ENCODE measurements around the gene BTRC. TPM values are rescaled to one million over a fixed set of nuclear protein-coding genes. Genes with fewer than 3 reads are reported as not detected.

The BTRC gene
- total RNA-seq, 1 donor from 2014 or later = 19.0 TPM

DNA sequence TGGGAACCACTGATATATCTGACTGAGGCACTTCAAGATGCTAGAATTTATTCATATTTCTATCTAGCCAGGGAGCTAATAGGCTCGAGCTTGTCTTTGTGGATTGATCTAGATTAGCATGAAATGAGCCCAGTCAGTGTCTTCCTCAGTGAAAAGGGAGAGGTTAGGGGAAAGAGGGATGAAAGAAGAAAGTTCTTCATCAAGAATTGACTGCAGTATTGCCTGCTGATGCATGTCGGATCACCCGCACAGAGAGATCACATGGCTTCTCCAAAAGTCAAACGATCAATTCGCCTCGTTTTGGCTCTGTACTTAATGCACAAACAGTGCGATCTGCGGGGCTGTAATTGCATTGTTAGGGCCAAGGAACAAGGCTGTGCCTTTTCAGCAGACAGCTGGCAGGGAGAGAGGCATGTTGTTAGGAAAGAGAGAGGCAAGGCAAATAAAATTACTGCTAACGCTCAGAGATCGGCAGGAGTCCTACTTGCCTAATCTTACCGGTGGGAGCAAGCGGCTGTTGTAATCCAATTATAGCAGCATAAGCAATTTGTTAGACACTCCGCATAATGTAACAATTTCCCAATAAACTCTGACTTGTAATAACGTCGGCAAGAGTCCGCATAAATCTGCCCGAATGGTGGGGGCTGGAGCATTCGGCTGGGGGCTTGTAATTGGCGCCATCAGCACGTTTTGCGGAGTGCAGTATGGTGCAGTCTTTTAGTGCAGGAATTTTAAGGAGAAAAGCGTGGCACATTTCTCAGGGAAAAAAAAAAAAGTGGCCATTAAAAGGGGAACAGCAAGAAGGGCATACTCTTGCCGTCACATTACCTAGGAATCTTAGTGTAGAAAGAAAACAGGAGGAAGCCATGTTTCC is 132.0 kb downstream of the BTRC start:
- no peak for ATAC-seq

DNA sequence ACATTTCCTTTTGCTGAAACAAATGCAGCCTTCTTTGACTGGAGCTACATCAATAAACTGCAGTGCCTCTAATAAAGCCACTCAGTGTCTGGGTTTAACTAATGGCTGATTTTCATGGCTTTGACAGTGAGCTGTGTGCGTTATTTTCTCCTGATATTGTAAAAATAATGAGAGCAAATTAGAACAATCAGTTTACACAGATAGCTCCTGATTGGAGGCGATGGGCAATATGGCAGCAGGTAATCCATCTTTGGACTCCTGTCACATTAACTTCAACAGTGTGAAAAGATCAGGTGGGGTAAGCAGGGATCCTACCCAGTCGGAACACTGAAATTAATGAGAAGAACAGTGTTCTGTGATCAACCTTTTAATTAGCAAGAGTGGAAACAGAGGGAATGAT is 133.4 kb downstream of the BTRC start:
- no peak for ATAC-seq

GRCh38 chr10:101489355-101489754 is 135.4 kb downstream of the BTRC start:
- no peak for ATAC-seq

DNA sequence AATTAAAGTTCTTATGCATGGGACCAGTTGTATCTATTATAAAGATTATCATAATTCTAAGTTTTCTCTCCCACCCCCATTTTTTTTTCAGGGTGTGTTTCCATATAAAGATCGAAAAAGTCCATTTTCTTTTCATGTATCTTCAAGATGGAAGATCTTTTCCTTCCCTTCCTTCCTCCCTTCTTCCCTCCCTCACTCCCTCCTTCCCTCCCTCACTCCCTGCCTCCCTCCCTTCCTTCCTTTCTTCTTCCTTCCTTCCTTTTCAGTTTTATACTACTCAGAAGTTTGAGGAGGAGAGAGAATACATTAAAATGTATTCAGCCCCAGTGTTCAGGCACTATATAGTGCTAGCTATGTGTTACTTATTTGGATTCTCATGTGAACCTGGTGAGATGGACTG is 136.1 kb downstream of the BTRC start:
- ATAC-seq = no peak

DNA sequence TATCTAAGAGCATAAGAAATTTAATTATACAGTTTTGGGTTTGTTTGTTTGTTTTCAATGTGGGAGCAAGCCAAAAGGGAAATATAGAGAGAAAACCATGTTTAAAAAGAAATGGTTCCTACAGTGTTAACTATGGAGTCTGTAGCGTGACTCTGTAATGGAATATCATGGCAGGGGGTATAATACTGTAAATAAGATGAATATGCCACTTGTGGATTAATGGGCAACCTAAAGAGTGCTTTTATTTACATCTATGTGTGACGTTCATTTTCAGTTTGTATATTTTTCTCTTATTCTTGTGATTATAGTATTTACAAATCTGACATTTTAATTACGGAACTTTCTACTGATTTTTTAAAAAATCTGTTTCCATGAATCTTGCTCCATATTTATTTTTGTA is 138.2 kb downstream of the BTRC start:
- no peak for ATAC-seq

DNA sequence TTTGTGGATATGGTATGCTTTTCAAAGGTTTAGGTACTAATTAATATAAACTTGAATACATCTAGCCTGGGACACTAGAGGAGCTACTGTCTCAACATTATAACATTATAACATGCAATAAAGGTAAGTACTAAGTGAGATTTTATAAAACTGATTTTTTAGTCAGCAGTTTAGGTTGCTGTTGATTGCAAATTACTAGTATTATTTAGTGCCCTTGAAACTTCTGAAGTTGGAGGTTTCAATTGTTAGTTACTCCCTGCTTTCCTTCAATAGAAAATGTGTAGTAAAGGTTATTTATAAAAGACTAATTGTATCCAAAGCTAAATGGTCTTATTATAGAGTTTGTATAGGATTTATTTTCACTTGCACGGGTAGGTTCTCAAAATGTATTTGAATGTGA is 138.8 kb downstream of the BTRC start:
- ATAC-seq = no peak

- ATAC-seq = no peak
Measured at GRCh38 chr10:101493249-101493648, 139.3 kb downstream of the BTRC start.

DNA sequence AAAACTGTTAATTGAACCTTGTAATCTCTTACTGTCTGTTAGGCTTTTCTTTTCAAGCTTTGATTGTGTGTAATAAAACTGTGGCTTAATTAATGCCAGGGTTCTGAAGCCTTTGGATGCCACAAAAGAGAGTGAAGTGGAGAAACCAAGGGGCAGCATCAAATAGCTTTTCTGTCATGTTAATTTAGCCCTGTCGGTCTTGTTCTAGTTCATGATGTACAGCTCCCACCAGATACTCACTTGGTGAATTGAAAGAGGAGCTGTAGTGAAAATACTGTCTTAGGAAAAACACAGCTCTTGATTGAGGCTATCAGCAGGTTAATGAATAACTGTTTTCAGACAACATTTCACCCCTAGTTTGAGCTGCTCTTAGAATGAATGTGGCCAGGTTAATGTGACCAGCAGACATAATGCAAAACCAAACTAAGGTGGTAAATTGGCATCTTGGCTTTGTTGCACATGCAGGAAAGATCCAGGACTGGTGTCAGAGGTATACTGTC is 139.9 kb downstream of the BTRC start:
- no peak for ATAC-seq

DNA sequence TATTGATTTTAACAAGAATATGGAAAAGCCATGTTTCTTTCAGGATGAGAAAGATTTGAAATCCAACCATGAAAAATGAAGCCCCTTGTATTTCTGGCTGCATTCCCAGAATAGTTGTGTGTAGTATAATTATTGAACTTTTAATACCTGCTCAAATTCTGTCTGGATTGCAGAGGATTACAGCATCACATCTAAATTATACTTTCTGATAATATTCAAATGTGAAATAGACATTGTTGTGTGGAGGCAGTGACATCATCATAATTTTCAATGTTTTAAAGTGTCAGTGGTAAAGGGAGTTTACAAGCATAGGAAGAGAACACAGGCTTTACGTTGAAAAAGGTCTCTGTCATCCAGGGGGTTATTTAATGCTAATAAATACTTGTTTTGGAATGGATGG is 140.7 kb downstream of the BTRC start:
- no peak for ATAC-seq

DNA sequence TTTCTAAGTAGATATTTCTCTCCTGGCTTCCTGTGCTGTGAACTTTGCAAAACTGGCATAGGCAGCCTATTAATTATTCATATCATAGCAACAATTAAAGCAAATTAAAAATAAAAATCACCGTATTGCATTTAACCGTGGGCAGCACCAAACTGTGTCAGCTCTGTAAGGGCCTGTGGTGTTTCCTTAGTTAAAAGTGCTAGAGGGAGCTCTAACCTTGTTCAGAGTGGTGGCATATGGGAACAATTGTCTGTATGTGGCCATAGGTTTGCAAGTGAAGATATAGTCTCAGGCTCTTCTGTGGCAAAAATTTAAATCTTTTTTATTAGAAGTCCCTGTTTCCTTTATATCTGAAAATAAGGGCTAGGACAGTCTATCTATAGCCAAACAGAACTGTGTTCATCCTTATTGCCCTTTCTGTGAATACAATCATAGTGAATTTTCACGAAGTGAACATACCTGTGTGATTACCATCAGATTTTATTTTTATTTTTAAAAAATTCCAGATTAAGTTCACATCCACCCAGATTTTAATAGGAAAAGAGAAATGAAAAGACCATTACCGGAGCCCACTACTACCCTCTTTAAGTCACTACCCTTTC is 141.5 kb downstream of the BTRC start:
- ATAC-seq = no peak

GRCh38 chr10:101504438-101504837 is 150.5 kb downstream of the BTRC start:
- no peak for ATAC-seq

DNA sequence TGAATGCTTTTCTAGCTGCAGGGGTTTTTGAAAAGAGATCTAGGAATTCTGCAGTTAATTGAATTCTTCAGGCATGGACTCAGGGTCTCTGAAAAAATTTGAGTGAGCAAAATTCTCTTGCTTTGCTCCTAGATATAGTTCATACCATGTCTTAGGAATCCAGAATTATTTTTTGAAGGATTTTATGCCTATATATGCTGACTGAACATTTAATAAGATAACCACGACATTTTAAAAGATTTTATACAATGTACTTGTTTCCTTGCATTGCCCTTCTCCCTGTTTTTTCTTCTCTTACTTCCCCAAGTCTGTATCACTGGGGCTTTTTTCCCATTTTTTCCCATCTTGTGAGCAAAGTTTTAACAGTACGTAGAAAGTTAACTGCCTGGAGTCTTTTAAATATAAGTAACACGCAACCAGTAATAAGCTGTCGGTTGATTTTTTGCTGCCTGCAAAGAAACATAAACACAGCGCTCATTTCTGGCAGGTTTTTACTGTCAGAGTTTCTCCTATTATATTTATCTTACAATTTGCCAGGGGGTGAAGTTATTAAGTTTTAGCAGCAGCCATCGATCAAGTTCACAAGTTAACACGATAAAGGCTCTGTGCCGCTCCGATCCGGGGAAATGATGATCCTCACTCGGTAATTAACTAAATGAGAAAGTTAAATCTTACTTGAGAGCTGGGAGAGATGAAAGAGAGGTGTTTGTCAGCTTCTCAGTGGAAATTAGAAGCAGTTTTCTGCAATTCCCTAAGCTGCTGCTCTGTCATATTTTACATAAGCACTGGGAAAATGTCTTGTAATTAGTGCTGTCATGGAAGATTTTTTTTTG is 153.1 kb downstream of the BTRC start:
- ATAC-seq = no peak

DNA sequence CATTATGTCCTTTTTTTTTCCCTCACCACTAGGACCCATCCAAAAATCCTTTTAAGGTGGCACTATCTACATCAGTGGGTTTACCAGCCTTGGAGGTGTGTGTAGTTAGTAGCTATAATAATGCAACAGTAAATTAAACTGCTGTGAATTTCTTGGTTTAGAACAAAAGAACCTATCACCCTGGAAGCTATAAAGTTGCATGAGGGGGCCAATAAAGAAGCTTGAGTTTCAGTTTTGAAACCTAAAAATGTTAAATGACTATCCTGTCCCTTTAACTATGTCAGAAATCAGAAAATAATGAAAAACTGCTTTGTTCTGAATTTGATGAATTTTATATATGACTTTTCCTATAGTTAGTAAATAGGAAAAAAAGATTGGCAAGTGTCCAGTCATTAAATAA is 153.9 kb downstream of the BTRC start:
- no peak for ATAC-seq

GRCh38 chr10:101511938-101512337 is 158.0 kb downstream of the BTRC start:
- no peak for ATAC-seq

DNA sequence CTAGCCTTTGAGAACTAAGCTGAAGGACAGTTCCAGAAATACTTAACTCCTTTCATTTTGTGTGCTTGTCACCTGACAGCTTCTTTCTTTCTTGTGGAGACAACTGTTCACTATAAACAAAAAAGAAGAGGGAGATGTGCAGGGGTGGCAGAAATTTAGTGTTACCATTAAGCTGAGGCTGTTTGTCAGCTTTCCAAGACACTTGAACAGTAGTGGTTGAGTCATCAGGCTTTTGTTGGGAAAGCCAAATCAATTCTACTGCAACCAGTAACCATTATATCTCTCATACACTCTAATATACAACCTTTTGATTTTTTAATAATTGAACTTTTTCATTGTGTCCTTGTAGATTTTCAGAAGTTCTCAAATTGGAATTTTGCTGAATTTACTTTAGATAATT is 158.8 kb downstream of the BTRC start:
- no peak for ATAC-seq

DNA sequence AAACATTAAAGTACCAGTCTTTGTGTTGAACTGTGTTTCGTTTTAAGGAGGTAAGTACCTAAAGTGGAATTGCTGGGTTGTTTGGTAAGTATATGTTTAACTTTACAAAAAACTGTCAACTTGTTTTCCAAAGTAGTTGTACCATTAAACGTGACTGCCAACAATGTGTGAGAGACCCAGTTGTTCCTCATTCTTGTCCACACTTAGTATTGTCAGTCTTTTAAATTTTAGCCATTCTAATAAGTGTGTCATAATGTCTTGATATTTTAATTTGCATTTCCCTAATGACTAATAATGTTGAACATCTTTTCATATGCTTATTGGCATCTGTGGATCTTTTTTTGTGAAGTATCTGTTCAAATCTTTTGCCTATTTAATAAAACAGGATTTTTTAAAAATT is 159.8 kb downstream of the BTRC start:
- no peak for ATAC-seq

DNA sequence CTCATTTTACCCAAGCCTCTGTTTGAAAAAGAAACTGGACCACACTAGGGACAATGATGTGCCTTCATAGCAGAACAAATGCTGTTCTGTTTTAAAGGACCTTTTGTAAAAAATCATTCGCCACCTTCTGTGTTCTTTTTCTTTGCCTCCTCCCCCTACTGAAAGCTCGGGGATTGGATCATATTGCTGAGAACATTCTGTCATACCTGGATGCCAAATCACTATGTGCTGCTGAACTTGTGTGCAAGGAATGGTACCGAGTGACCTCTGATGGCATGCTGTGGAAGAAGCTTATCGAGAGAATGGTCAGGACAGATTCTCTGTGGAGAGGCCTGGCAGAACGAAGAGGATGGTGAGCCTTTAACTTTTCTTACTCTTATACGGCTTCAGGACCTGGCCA is 171.9 kb downstream of the BTRC start:
- no peak for ATAC-seq

DNA sequence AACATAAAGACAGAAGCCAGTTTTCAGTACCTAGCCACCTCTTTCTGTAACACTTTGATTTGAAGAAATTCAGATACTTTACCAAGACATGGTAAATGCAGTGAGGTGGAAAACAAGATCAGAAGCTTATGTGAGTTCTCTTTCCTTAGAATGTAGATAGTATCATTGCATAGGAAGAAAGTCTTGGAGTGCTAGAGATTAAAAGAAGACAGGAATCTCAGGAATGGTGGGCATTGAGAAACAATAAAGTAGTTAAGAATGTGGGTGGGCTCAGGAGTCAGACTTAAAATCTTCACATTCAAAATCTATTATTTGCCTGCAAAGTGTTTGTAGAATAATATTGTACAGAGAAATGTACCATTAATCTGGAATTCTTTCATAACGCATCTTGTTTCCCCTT is 175.2 kb downstream of the BTRC start:
- ATAC-seq = no peak

- no peak for ATAC-seq
Measured at GRCh38 chr10:101529725-101530553, 176.0 kb downstream of the BTRC start.

GRCh38 chr10:101535949-101536348 is 182.0 kb downstream of the BTRC start:
- no peak for ATAC-seq

GRCh38 chr10:101536800-101537199 is 182.8 kb downstream of the BTRC start:
- ATAC-seq = no peak

- no peak for ATAC-seq
Measured at GRCh38 chr10:101538446-101538845, 184.5 kb downstream of the BTRC start.
